GM21529 (cell line): ENCODE results near the gene LRRN4CL.
A peak's percentile ranks its signal among the peaks of the same experiment; 100 is the strongest.
"Not testable (repeated sequence)": the region's sequence is repeated elsewhere in the genome, so short reads cannot be mapped to it uniquely, and the experiment has no call there.

Experiments
- ATAC-seq: cut with Tn5 transposase; IDR thresholded peaks from one replicate; pipeline ENCODE4 v1.9.1; 2021; ENCODE audit not compliant: unreplicated experiment

Gene LRRN4CL

GRCh38 chr11:62710001-62710345 is 20.6 kb upstream of the LRRN4CL start:
- ATAC-seq = peak; percentile 6

GRCh38 chr11:62709247-62710000 is 20.1 kb upstream of the LRRN4CL start:
- ATAC-seq = peak; percentile 70

- ATAC-seq = no peak
These were observed 19.5 kb upstream of the LRRN4CL start for GRCh38 chr11:62708793-62709192.

- no peak for ATAC-seq
These were observed 19.1 kb upstream of the LRRN4CL start for GRCh38 chr11:62708392-62708791.

GRCh38 chr11:62707277-62707861 is 18.0 kb upstream of the LRRN4CL start, which contains the start of the genes BSCL2 and GNG3:
BSCL2 (minus strand) TSS chr11:62707424; CDS start chr11:62707195, 229 bp downstream.
GNG3 (plus strand) TSS chr11:62707676; CDS start chr11:62708296, 620 bp downstream.
- ATAC-seq = no peak

GRCh38 chr11:62706850-62707247 is 17.5 kb upstream of the LRRN4CL start:
- no peak for ATAC-seq

GRCh38 chr11:62705880-62706849 is 16.8 kb upstream of the LRRN4CL start:
- ATAC-seq = peak; percentile 60

GRCh38 chr11:62705413-62705812 is 16.1 kb upstream of the LRRN4CL start:
- no peak for ATAC-seq

- ATAC-seq = not testable (repeated sequence)
These were observed 14.6 kb upstream of the LRRN4CL start for GRCh38 chr11:62703921-62704320.

GRCh38 chr11:62702246-62702645 is 12.9 kb upstream of the LRRN4CL start:
- no peak for ATAC-seq

- ATAC-seq = no peak
These were observed 5.3 kb upstream of the LRRN4CL start for GRCh38 chr11:62694455-62695167.

- ATAC-seq = not testable (repeated sequence)
These were observed 4.3 kb upstream of the LRRN4CL start for GRCh38 chr11:62693624-62694023.

GRCh38 chr11:62688491-62688890 is 839 bp downstream of the LRRN4CL start:
- ATAC-seq = no peak

- no peak for ATAC-seq
These were observed 1.6 kb downstream of the LRRN4CL start for GRCh38 chr11:62687508-62688396.

- no peak for ATAC-seq
These were observed 6.8 kb downstream of the LRRN4CL start for GRCh38 chr11:62682518-62682917.

GRCh38 chr11:62680825-62681240 is 8.5 kb downstream of the LRRN4CL start:
- peak; percentile 55 for ATAC-seq

GRCh38 chr11:62678770-62679696 is 10.3 kb downstream of the LRRN4CL start, which contains the start of gene UBXN1:
UBXN1 (minus strand) TSS chr11:62679073; CDS start chr11:62678923, 150 bp downstream.
- ATAC-seq = peak; percentile 66

GRCh38 chr11:62678433-62678769 is 10.9 kb downstream of the LRRN4CL start:
- ATAC-seq = no peak

GRCh38 chr11:62677714-62678113 is 11.6 kb downstream of the LRRN4CL start:
- ATAC-seq = no peak
